ENCODE data around the gene MRPL20.
"Not testable (repeated sequence)": the region's sequence is repeated elsewhere in the genome, so short reads cannot be mapped to it uniquely, and the experiment has no call there.

- TF ChIP-seq CTCF (conservative IDR thresholded peaks at IDR 0.05 in 1 of 2, IDR thresholded peaks at IDR 0.05 in 1 of 2; ENCODE audit: low read depth in 1 of 2, low read length in 2 of 2); EZH2 (IDR thresholded peaks at IDR 0.05; ENCODE audit: low read length, missing control alignments): not testable (repeated sequence)
These were observed 10.9 kb upstream of the MRPL20 start for GRCh38 chr1:1417825-1418463.

Data from fibroblast of lung (primary cell).